ENCODE results near the gene ARHGEF40.
A peak's percentile ranks its signal among the peaks of the same experiment; 100 is the strongest.

The ARHGEF40 gene

DNA sequence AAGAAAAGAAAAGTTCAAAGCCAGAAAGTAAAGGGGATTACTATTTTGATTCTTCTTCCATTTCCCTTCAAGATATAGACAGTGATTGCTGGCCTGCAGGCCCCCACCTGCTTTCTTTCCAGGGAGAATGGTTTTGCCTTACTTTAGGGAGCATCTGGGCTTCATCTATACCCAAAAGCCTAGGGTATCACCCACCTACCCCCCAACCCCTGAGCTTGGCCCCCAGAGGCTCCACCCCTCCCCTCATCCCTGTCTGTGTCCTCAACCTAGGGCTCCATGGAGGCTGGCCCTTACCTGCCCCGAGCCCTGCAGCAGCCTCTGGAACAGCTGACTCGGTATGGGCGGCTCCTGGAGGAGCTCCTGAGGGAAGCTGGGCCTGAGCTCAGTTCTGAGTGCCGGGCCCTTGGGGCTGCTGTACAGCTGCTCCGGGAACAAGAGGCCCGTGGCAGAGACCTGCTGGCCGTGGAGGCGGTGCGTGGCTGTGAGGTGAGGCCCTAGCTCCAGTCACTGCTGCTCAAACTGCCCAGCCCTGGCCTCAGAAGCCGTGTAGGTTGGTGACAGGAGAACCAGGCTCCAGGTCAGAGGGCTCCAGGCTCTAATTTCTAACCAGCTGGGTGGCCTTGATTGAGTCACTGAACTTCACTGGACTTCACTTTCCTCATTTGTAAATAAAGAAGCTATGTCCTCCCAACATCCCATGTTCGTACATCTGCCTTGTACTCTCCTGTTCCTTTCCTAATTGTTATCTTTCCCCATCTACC lies 13.6 kb downstream of the ARHGEF40 start:
- DNase-seq (ENCODE audit: low read depth, low spot score): no peak

DNA sequence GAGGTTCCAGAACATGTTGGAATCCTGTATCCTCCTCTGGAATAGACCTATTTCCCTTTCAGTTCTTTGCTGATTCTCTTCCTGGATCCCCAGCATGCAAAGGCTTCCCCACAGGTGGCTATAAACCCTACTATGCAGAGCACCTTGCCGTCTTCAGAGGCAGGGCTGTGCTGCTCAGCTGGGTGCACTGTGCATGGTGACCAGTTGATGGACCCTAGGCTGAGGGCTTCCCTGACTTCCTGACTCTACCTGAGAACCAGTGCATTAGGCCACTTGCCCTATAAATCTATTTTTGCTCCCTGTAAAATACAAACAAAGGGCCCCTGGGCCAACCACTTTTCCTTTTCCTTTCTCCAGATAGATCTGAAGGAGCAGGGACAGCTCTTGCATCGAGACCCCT lies 14.3 kb downstream of the ARHGEF40 start:
- DNase-seq (ENCODE audit: low read depth, low spot score): no peak

DNA sequence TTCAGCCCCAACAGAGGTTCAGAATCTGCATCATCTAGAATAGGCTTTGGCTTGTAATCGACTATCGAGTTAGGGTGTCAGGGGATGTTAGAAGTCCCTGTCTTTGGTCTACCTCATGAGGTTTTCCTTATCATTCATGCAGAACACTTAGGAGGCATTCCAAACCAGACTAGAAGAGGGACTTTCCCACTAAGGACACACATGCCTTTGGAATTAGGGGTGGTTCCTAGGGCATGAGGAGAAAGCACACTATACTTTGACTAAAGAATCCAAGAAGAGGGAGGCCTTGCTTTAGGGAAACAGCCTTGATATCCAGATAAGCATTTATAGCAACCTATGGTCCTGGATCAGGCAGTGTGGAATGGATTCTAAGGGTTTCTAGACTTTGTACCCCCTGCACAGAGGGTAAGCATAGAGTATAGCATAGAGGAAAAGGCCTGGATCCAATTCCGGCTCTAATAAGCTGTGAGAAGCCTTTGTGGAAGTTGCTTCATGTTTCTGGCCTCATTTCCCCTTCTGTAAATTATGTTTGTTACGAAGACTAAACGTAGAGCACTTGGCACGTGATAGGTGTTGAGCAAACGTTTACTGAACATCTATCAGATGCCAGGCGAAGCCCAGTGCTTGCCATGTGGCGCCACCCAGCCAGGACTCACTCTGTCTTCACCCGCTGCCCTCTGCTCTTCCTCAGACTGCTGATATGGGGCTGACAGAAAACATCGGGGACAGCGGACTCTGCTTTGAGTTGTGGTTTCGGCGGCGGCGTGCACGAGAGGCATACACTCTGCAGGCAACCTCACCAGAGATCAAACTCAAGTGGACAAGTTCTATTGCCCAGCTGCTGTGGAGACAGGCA lies 15.1 kb downstream of the ARHGEF40 start:
- DNase-seq (ENCODE audit: low read depth, low spot score): no peak

DNA sequence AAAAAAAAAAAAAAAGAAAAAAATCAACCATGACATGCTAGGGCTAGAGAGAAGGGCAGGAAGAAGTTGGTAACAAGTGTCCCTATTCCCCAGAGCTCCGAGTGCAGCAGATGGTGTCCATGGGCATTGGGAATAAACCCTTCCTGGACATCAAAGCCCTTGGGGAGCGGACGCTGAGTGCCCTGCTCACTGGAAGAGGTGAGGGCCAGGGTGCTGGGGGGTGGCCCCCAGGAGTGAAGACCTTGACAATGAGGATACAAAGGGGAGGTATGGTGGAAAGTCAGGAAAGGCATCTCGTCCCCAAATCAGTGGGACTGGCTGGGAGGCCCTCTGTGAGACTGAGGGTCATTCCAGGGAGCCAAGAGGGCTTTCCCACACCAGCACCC lies 16.8 kb downstream of the ARHGEF40 start:
- DNase-seq (ENCODE audit: low read depth, low spot score): no peak

DNA sequence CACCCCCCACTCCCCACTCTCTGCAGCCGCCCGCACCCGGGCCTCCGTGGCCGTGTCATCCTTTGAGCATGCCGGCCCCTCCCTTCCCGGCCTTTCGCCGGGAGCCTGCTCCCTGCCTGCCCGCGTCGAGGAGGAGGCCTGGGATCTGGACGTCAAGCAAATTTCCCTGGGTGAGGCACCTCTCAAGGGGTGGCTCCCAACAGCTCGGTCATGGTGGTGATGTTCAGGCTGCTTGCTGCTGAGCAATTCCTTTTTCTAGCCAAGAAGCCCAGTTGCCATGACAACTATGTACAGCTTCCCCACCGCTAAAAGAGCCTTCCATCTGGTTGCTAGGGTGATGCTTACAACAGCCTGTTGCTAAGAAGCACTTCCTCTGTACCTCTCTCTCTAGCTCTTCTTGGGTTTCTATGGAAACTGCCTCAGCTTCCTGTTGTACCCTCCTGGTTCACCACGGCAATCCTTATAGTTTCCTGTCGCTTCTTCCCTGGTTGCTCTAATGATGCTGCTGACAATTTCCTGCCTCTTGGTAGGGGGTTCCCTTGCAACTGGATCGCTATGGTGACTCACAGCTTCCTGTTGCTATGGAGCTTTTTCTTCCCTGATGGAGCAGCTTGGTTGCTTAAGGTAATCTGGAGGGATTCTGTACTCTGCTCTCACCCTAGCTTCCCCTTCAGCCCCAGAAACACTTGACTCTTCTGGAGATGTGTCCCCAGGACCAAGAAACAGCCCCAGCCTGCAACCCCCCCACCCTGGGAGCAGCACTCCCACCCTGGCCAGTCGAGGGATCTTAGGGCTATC lies 17.4 kb downstream of the ARHGEF40 start:
- peak; percentile 61 for DNase-seq (ENCODE audit: low read depth, low spot score)

DNA sequence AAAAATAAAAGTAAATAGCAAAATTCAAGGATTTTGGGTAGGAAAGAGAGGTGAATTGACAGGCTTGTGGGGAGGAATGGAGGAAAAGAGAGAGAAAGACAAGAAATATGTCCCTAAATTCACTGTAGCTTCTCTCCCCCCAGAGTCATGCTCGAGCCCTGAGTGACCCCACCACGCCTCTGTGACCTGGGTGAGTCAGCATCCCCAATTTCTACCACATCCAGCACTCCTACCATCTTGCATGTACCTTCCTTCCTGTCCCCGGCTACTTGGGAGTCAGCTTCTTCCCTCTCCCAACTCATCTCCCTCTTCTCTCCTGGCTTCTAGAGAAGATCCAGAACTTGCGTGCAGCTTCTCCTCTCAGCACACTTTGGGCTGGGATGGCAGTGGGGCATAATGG lies 18.6 kb downstream of the ARHGEF40 start:
- no peak for DNase-seq (ENCODE audit: low read depth, low spot score)

DNA sequence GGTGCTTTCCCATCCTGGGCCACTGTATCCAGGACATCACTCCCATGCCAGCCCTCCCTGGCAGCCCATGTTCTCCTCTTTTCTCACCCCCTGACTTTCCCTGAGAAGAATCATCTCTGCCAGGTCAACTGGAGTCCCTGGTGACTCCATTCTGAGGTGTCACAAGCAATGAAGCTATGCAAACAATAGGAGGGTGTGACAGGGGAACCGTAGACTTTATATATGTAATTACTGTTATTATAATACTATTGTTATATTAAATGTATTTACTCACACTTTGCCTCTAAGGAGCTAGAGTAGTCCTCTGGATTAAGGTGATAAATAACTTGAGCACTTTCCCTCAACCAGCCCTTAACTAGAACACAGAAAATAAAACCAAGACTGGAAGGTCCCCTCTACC lies 19.2 kb downstream of the ARHGEF40 start:
- no peak for DNase-seq (ENCODE audit: low read depth, low spot score)

DNA sequence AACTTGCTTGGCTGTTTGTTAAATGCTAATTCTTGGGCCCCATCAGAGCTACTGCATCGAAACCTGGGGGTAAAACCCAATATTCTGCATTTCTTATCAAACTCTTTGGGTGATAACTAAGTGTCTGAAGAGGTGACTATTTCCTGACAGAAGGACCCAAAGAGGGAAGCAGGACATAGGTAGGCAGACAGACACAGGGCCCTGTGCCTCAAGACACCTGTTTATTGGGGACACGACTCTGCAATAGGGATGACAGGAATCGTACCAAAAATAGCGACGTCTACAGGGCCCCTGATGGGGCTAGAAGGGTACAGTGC lies 19.7 kb downstream of the ARHGEF40 start:
- DNase-seq (ENCODE audit: low read depth, low spot score): no peak

DNA sequence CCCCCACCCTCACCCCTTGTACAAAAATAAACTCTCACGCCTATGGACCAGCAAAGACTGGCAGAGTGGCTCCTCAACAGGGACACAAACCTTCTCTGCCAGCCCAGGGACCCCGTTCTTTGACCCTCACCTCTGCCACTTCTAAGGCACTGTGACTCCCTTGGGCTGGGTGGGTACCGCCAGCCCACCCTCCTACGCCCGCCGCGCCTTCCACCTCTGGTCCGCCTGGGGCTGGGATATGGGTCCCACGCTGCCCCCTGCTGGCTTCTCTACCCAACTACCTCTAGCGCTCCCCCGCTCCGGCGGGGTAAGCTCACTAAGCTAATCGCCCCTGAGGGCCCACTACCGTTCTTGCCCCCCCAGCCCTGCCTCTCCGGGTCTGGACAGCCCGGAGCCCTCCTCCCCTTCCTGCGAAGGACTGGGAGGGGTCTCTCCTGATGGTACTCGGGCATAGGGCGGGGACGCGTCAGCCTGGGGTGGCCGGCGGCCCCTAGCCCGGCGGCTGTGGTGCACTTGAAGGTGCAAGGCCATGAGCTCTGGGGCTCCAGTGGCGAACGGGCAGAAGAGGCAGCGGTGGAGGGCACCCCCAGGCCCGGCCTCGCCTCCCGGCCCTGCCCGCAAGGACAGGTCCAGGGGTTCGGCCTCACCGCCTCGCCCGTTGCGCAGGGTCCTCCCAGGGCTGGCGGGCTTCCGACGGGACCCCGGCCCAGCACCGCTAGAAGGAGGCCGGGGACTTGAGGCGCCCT lies 20.3 kb downstream of the ARHGEF40 start:
- DNase-seq (ENCODE audit: low read depth, low spot score): peak; percentile 80

DNA sequence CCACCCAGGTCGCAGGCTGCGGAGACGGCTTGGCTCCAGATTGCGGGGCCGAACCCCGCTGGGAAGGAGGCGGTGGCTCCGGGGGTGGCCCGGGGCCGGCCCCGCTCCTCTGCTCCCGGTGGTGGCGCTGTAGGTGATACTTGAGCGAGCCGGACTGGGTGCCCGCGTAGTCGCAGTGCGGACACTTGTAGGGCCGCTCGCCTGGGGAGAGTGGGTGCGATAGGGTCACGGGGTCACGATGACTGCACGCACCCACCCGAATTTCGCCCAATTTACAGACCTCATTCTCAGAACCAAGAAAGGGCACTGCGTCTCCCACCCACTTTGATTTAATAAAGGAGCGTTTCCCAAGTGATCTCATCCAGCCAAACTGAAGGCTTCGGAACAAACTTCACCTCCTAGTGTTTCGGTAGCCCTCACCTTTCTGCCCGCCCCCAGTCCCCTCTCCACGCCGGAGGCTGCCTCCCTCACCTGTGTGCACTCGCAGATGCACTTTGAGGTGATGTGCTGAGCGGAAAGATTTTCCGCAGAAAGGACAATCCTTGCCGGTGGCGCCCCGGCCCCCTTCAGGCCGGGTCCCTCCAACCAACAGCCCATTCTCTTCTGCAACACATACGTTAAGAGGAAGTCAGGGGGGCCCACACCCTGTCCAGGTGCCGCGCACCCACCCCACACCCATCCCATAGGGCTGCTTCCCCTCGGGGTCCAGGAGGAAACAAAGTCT lies 21.0 kb downstream of the ARHGEF40 start:
- DNase-seq (ENCODE audit: low read depth, low spot score): no peak

DNA sequence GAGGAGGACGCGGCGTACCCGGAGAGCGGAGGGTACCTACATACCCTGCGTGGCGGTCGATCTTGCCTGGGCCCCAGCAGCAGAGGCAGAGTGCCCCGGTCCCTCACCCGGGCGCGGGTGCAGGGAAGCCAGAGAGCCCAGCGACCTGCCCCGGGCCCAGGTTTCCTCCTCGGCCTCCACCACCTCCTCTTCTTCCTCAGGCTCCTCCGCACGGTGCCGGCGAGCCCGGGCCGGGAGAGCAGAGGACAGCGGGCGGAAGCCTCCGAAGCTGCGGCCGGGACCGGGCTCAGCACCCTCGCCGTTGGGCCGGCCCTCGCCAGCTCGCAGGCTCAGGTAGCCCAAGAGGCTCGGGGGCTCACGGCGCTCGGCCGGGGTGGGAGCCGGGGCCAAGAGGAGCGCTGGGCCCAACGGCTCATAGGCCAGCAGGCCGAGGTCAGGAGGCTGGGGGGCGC lies 21.7 kb downstream of the ARHGEF40 start:
- DNase-seq (ENCODE audit: low read depth, low spot score): no peak

DNA sequence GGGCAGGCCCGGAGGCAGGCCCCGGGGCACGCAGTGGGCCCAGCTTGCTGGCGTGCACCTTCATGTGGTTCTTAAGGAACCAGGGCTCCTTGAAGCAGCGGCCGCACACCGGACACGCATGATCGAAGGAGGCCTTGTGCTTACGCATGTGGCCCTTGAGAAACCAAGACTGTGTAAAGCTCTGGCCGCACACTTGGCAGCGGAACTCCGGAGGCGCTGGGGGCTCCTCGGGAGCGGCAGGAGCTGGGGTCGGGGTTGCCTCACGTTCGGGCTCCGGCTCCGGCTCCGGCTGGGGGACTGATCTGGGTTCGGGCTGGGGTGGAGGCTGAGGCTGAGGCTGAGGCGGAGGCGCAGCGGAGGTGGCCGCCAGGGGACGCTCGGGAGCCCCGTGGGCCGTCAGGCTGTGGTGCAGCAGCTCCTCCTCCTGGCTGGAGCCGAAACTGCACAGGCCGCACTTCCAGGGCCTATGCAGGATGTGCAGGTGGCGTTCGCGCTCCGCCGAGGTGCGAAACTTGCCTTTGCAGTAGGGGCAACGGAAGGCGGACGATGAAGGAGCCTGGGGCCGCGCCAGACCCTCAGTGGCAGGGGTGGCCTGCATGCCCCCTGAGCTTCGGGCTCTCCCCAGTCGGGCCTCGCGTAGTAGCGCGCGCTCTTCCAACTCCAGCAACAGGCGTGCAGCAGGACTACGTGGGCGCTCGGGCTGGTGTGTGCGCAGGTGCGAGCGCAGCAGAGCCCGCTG lies 22.3 kb downstream of the ARHGEF40 start:
- peak; percentile 95 for DNase-seq (ENCODE audit: low read depth, low spot score)

DNA sequence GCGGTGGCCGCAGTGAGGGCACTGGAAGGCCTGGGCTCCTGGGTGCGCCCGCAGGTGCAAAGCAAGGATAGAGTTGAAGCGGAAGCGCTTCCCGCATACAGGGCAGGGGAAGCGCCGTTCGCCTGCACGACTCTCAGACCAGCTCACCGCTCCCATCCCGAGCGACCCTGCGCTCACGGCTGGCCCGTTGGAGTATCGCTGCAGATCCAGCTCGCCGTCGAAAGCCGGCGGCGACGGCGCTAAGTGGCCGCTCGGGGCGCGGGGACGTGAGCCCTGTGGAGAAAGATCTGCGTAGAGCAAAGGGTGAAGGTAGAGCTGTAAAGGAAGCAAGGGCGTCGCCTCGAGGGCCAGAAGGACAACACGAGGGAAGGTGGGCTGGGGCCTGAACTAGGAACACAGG lies 22.9 kb downstream of the ARHGEF40 start:
- no peak for DNase-seq (ENCODE audit: low read depth, low spot score)

DNA sequence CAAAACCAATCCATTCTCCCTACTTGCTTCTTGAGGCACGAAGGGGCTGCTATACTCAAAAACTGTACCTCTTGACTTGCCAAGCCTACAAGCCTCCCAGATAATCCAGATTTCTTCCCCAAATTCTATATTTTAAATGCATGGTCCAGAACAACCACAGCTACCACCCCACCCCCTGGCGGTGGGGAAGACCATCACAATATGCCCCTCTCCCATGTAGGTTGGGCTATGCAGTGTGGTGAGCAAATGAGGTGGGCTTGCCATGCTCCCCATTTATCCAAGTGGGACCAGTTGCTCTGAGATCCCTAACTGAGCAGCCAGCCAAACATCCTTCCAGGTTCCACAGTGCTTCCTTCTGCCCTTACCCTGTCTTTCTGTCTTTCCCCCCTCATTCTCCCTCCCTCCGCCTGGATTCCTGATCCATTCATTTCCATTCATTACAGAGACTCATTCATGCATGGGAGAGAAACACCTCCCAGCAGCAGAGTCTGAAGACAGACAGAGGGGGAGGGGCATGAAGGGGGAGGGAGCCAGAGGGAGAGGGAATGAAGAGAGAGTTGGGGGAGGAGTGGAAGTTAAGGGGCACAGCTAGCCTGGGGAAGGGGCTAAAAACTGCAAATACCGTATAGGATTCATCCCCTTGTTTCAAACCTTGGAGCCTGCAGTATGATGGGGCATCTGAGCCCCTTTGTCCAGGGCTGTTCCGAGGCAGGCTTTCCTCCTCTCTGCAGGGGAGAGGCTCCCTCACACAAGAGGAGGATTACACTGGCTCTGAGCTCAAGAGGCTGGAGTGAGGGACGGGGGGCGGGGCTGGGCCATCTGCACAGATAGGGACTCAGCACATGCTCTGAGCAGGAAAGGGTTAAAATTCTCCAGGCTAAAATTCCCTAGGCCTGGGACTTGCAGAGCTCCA lies 23.9 kb downstream of the ARHGEF40 start:
- DNase-seq (ENCODE audit: low read depth, low spot score): peak; percentile 93

DNA sequence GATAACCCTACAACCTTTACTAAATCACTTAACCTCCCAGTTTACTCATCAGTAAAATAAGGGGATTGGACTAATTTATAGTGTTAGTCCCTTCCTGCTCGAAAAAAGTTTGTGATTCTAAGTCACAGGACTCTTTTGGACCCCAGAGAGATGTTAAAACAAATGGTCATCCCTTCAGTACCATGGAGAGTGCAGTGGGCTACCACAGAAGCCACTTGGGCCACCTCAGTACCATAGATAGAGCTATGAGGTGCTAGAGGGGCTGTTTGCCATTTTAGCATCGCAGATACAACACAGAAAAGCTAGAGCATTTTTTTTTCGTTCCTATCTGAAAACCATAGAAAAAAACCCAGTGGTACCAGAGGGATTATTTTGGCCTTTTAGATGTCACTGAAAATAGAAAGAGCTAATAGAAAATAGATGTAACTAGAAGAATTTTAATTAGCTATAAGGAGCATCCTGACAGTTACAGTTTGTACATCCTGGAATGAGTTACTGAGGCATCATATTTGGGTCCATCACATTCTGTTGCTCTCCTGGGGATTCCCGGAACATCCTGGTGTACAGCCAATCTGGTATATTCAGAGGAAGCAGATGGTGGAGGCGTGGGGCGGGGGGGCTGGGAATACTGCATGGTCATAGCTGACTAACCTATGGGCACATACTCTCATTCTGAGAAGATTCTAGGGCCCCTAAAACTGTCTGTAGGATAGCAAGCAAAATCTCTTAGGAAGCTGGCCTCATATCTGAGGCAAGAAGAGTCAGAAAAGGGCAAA lies 25.5 kb downstream of the ARHGEF40 start:
- no peak for DNase-seq (ENCODE audit: low read depth, low spot score)

DNA sequence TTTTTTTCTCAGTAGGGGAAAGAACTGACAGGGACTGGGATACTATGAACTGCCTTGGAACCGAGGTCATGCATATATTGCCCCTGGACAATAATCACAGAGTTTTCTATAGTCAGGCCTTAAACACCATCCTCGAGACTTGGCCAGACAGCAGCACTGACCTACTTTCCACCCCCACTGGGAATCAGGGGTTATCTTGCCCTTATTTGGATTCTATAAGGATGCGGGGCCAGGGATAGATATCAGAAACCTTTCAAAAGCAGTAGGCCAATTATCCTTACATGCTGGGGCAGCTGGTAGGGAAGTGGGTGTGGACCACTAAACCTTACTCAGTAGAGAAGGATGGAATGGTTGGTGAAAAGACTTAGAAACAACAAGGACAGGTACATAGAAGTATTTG lies 26.3 kb downstream of the ARHGEF40 start:
- DNase-seq (ENCODE audit: low read depth, low spot score): no peak

DNA sequence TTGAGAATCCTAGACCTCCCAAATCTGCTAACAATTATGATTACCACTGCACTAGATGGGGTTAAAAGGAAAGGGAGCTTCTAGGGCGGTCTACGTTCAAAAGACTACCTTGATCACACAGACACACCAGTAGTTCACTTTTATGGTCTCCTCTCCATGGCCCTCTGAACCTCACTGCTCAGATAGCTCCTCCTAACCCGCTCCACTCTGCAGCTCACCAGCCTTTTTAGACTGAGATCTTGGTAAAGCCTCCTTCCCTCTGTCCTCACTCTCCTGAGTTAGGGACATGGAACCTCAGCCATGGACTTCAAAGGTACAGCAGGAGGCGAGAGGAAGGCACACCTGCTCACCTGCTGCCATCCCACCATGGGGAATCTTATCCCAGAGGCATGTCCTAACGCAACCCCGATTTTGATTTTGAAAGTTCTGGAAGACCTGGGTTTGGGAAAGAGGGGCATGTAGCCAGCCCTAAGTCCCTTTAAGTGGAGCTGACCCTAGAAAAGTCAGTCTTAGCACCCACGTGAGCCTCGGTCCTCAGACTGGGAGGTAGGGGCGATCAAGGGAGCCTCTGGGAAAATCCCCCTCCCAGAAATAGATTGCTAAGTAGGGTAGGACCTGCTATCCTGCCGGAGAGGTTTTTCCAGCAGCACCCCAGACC lies 27.0 kb downstream of the ARHGEF40 start:
- DNase-seq (ENCODE audit: low read depth, low spot score): no peak

DNA sequence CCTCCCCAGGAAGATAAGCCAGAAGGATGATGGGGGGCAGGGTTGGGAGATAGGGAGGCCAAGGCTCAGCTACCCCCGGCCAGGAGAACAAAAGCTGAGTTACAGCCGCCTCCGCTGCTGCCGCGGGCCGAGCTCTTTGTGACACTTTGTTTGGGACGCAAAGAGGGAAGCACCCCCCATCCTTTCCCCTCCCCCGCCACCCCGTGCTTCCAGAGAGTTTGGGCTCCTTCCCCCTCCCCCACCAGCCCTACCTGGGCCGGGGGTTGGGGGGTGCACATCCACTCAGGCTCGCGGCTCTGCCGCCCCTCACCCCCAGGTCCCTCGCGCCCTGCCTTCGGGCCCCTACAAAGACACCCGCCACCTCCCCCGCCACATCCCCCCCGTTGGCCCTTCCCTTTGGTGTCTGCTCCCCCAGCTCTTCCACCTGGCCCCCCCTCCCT lies 27.6 kb downstream of the ARHGEF40 start:
- DNase-seq (ENCODE audit: low read depth, low spot score): no peak

All from ELF-1 (cell line).